ENCODE results near the gene PLEKHH1. TPM values are rescaled to one million over a fixed set of nuclear protein-coding genes. Genes with fewer than 3 reads are reported as not detected.
"Not testable (repeated sequence)": the region's sequence is repeated elsewhere in the genome, so short reads cannot be mapped to it uniquely, and the experiment has no call there.

Gene PLEKHH1
- total RNA-seq, 1 experiment from 2014 or later: 11.0 TPM

- DNase-seq (ENCODE audit: low spot score): no peak
These were observed 2.8 kb upstream of the PLEKHH1 start for GRCh38 chr14:67529947-67530935.

GRCh38 chr14:67532606-67532997, 488 bp upstream of the PLEKHH1 start:
- no peak for DNase-seq (ENCODE audit: low spot score)

DNA sequence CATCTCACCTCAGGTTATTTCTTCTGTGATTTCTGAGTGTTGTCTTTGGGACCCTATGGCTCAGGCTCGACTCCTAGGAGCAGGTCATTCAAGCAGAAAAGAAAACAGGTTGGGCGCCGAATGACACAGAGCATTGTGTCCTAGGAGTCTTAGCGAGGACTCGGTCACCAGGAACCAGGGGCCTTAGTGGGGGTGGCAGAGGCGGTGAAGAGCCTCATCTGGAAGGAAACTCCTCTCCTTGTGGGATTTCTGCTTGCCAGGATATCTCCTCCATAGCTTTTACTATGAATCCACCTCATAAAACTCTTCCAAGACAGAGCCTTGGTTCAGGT, 630 bp downstream of the PLEKHH1 start:
- peak; percentile 59 for DNase-seq (ENCODE audit: low spot score)

DNA sequence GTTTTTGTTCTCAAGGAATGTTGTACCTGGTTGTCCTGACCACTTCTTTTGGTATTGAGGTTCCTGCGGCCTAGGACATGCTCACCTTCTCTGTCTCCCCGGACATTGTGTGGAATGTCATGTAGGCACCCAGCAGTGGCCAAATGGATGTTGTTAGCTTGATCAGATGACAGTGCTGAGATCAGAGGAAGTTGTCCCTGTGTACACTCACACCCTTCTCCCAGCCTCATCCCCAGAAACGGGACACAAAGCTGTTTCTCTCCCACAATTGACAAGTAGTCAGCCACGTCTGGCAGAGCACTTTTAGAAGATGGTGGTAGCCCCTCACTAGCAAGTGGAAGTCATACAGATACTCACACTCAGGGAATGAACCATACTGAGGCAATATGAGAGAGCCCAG, 3.0 kb downstream of the PLEKHH1 start:
- no peak for DNase-seq (ENCODE audit: low spot score)

DNA sequence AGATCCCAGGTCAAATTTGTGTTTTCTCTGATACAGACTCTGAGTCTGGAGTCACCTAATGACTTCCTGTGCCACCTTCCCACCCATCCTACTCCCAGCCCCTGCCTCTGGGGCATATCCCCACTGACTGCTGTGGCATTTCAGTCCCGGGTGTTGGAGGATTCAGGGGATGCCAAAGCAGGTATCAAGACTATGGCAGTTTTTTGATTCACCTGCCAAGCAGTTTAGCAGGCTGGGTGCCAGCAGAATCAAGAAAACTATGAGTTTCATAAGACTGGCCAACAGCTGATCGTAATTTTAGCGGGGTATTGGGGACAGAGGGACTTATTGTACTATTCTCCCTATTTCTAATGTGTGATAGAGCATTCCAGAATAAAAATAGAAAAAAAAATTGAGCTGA, 4.6 kb downstream of the PLEKHH1 start:
- DNase-seq (ENCODE audit: low spot score): no peak

GRCh38 chr14:67538501-67538900, 5.4 kb downstream of the PLEKHH1 start:
- DNase-seq (ENCODE audit: low spot score): no peak

- DNase-seq (ENCODE audit: low spot score): no peak
These were observed 6.0 kb downstream of the PLEKHH1 start for GRCh38 chr14:67539116-67539515.

DNA sequence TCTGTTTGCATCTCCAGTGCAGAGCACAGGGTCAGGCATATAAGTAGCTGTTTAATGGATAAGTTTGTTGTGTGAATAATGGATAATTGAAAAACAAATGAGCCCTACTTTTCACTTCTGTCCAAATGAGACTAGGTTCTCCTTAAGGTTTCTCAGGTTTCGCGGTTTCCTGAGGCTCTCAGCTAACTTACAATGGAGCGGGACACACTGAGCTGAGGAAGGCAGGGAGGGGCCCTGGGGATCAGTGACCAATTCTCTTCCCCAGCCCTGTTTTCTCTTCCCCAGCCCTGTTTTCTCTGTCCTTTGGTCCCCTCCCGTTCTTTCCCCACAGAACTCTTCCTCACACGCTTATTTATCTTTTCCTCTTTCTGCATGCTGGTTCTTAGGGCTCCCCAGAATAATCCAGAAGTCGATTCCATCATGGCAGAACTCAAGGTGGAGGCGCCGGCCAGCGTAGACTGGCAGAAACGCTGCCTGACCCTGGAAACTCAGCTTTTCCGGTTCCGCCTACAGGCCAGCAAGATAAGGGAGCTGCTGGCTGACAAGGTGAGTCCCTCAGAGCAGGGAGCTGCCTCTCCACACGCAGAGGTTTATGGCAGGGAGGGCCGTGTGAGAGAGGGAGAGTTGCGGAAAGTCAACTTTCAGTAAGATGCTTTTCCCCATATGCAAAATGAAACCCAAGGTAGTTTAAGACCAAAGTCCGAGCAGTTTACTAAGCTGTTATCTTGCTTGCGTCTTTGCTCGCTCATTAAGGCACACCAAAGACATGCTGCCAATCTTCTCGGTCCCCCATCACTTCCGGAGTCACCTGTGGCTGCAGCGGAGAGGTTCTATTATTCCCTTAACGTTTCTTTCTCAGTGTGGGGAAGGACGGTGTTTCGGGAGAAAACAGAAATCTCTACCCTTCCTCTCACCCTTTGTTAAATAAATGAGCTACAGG, 8.6 kb downstream of the PLEKHH1 start:
- peak; percentile 57 for DNase-seq (ENCODE audit: low spot score)

- DNase-seq (ENCODE audit: low spot score): not testable (repeated sequence)
These were observed 9.5 kb downstream of the PLEKHH1 start for GRCh38 chr14:67542620-67543019.

DNA sequence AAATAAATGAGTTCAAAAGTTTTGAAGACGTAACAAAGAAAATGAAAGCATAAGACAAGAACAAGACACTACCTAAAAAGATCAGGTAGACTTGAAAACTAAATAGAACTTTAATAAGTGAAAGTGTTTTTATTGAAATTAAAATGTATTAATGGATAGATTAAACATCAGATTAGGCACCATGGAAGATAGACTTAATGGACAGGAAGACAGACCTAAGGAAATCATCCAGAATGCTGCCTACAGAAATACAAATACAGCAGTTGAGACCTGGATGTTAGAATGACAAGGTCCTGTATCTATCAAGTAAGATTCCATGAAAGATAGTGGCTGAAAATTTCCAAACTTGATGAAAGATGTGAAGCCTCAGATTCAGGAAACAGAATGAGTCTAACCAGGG, 11.5 kb downstream of the PLEKHH1 start:
- DNase-seq (ENCODE audit: low spot score): no peak

- no peak for DNase-seq (ENCODE audit: low spot score)
These were observed 14.2 kb downstream of the PLEKHH1 start for GRCh38 chr14:67547224-67547780.

DNA sequence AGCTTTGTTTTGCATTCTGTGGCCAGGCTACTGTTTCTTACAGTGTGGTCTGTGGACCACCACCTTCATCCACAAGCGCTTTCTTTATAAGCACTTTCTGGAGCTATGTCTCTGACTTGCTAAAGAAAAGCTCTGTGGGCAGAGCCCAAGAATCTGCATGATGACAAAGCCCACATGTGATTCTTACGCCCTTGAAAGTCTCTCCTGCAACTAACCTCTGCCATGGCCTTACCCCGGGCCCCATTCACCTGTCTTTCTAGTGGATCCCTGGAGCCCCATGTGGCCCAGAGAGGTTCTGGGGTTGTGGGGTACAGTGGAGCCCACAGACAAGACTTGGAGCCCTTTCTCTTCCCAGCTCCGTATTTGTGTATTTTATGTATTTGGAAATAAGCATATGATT, 16.6 kb downstream of the PLEKHH1 start:
- no peak for DNase-seq (ENCODE audit: low spot score)

- no peak for DNase-seq (ENCODE audit: low spot score)
These were observed 18.0 kb downstream of the PLEKHH1 start for GRCh38 chr14:67551123-67551522.

GRCh38 chr14:67551940-67552339, 18.9 kb downstream of the PLEKHH1 start:
- DNase-seq (ENCODE audit: low spot score): no peak

GRCh38 chr14:67553547-67553946, 20.5 kb downstream of the PLEKHH1 start:
- no peak for DNase-seq (ENCODE audit: low spot score)

GRCh38 chr14:67554341-67554740, 21.3 kb downstream of the PLEKHH1 start:
- DNase-seq (ENCODE audit: low spot score): no peak

- DNase-seq (ENCODE audit: low spot score): no peak
These were observed 22.5 kb downstream of the PLEKHH1 start for GRCh38 chr14:67555518-67556090.

GRCh38 chr14:67556671-67557070, 23.6 kb downstream of the PLEKHH1 start:
- DNase-seq (ENCODE audit: low spot score): no peak

DNA sequence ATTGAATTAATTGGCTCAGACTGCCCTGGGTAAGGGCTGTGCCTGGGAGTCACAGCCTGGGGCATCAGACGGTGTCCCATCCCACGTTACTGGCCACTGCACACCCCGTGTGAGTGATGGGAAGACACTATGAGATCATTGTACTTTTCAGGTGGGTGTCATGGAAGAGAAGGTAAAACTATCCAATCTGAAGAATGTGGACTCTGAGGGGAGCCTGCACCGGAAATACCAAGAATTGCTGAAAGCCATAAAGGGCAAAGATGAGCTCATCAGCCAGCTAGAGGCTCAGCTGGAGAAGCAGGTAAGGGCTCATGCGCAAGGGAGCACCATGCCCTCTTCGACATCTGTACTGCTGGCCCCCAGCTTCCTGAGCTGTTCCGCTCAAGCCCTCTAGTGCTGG, 24.0 kb downstream of the PLEKHH1 start:
- DNase-seq (ENCODE audit: low spot score): no peak

DNA sequence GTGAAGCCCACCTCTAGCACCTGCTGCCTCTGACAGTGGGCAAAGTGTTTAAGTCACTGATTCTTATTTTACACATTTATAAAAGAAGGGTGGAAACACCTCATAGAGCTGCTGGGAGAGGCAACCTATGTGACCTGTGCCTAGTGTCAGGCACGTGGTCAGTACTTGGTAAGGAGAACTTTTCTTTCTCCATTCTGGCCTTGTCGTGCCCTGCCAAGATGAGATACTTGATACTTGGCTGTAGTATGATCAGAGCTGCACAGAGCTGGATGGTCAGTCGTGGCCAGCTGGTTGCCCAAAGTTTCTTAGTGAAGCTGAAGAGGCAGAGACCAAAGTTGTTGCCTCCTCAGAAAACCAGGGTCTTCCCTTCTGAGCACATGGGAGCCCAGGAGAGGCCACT, 24.6 kb downstream of the PLEKHH1 start:
- no peak for DNase-seq (ENCODE audit: low spot score)

- DNase-seq (ENCODE audit: low spot score): no peak
These were observed 26.5 kb downstream of the PLEKHH1 start for GRCh38 chr14:67559639-67560038.

All from HT-29 (cell line).